ENCODE measurements around the gene LRRC8D.

LRRC8D gene

DNA sequence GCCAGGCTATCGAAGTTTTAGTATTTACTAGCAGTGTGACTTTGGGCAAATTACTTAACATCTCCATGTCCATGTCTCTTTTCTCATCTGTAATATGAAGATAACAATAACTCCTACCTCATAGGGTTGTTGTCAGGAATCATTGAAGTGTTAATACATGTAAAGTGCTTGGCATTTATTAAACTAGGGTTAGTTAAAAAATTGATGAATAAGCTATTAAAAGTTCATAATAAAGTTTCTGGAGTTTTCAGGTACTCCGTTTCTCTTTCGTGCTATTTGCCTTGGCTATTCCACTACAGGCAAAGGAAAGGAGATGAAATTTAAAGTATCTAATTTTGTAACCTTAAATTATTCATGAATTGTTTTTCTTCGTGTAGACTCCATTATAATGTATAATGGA, 16.7 kb downstream of the LRRC8D start (continued):
- TF ChIP-seq, protein P1, sequence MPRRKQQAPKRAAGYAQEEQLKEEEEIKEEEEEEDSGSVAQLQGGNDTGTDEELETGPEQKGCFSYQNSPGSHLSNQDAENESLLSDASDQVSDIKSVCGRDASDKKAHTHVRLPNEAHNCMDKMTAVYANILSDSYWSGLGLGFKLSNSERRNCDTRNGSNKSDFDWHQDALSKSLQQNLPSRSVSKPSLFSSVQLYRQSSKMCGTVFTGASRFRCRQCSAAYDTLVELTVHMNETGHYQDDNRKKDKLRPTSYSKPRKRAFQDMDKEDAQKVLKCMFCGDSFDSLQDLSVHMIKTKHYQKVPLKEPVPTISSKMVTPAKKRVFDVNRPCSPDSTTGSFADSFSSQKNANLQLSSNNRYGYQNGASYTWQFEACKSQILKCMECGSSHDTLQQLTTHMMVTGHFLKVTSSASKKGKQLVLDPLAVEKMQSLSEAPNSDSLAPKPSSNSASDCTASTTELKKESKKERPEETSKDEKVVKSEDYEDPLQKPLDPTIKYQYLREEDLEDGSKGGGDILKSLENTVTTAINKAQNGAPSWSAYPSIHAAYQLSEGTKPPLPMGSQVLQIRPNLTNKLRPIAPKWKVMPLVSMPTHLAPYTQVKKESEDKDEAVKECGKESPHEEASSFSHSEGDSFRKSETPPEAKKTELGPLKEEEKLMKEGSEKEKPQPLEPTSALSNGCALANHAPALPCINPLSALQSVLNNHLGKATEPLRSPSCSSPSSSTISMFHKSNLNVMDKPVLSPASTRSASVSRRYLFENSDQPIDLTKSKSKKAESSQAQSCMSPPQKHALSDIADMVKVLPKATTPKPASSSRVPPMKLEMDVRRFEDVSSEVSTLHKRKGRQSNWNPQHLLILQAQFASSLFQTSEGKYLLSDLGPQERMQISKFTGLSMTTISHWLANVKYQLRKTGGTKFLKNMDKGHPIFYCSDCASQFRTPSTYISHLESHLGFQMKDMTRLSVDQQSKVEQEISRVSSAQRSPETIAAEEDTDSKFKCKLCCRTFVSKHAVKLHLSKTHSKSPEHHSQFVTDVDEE (CRISPR knock-in tag; IDR thresholded peaks at IDR 0.05) = no peak
- no peak for TF ChIP-seq ZNF8 (CRISPR knock-in tag; IDR thresholded peaks at IDR 0.05)
- no peak for TF ChIP-seq ESRRG (CRISPR knock-in tag; IDR thresholded peaks at IDR 0.05)
- no peak for TF ChIP-seq ZFP30 (CRISPR knock-in tag; IDR thresholded peaks at IDR 0.05)
- no peak for TF ChIP-seq PPARA (CRISPR knock-in tag; IDR thresholded peaks at IDR 0.05; ENCODE audit: borderline replicate concordance)
- no peak for TF ChIP-seq ZFP3 (CRISPR knock-in tag; IDR thresholded peaks at IDR 0.05)
- no peak for TF ChIP-seq CSDC2 (CRISPR knock-in tag; IDR thresholded peaks at IDR 0.05)

DNA sequence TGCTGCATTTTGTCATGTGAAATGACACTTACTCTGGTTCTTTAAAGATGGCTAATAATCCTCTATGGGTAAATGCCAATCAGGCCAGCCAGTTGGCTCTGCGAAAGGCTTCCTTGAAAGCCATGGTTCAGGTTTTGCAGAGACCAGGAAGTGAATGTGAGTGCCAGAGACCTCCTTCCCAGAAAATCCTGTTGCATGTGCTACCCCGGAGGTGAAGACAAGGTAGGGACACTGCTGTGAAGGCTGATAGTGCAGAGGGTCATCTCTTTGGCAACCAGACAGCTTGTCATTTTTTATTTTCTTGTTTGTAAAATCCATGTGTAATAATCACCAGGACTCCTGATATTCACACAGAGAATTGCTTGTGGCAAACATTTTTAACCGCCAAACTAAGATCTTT, 18.7 kb downstream of the LRRC8D start:
- TF ChIP-seq BACH2 (CRISPR knock-in tag; IDR thresholded peaks at IDR 0.05; ENCODE audit: borderline replicate concordance) (no peak), ARNTL (CRISPR knock-in tag; IDR thresholded peaks at IDR 0.05; ENCODE audit: borderline replicate concordance, low read depth) (no peak), ZC3H10 (CRISPR knock-in tag; IDR thresholded peaks at IDR 0.05) (no peak), ZNF8 (CRISPR knock-in tag; IDR thresholded peaks at IDR 0.05) (no peak), RARB (CRISPR knock-in tag; IDR thresholded peaks at IDR 0.05) (no peak), TCF4 (CRISPR knock-in tag; IDR thresholded peaks at IDR 0.05; ENCODE audit: borderline replicate concordance) (no peak), CSDC2 (CRISPR knock-in tag; IDR thresholded peaks at IDR 0.05) (no peak), TOX (CRISPR knock-in tag; IDR thresholded peaks at IDR 0.05; ENCODE audit: borderline replicate concordance) (no peak), ZFP30 (CRISPR knock-in tag; IDR thresholded peaks at IDR 0.05) (no peak), ISL1 (CRISPR knock-in tag; IDR thresholded peaks at IDR 0.05) (no peak)
- TF ChIP-seq, protein P2, sequence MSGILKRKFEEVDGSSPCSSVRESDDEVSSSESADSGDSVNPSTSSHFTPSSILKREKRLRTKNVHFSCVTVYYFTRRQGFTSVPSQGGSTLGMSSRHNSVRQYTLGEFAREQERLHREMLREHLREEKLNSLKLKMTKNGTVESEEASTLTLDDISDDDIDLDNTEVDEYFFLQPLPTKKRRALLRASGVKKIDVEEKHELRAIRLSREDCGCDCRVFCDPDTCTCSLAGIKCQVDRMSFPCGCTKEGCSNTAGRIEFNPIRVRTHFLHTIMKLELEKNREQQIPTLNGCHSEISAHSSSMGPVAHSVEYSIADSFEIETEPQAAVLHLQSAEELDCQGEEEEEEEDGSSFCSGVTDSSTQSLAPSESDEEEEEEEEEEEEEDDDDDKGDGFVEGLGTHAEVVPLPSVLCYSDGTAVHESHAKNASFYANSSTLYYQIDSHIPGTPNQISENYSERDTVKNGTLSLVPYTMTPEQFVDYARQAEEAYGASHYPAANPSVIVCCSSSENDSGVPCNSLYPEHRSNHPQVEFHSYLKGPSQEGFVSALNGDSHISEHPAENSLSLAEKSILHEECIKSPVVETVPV (CRISPR knock-in tag; IDR thresholded peaks at IDR 0.05) = no peak
- TF ChIP-seq, protein P3, sequence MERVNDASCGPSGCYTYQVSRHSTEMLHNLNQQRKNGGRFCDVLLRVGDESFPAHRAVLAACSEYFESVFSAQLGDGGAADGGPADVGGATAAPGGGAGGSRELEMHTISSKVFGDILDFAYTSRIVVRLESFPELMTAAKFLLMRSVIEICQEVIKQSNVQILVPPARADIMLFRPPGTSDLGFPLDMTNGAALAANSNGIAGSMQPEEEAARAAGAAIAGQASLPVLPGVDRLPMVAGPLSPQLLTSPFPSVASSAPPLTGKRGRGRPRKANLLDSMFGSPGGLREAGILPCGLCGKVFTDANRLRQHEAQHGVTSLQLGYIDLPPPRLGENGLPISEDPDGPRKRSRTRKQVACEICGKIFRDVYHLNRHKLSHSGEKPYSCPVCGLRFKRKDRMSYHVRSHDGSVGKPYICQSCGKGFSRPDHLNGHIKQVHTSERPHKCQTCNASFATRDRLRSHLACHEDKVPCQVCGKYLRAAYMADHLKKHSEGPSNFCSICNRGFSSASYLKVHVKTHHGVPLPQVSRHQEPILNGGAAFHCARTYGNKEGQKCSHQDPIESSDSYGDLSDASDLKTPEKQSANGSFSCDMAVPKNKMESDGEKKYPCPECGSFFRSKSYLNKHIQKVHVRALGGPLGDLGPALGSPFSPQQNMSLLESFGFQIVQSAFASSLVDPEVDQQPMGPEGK (CRISPR knock-in tag; IDR thresholded peaks at IDR 0.05; ENCODE audit: borderline replicate concordance) = no peak
- no peak for ATAC-seq

DNA sequence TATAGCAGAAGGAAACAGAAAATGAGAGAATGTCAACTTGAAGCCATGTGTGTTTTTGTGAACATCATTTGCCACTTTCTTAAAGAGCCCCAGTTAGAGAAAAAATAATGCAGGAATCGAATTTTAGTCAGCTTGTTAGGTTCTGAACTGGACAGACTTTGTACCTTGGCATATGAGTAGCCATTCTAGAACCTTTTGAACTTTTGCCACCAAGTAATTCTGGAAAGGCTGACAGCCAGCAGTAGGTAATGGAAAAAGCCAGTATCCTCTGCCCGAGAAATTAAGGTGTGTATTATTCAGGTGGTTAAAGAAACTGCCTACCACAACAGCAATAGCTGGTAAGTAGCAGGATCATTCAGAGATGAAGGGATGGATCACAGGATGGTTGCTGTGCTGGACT, 20.7 kb downstream of the LRRC8D start:
- TF ChIP-seq OSR1 (CRISPR knock-in tag; IDR thresholded peaks at IDR 0.05) = no peak
- no peak for TF ChIP-seq RARB (CRISPR knock-in tag; IDR thresholded peaks at IDR 0.05)
- TF ChIP-seq CSDC2 (CRISPR knock-in tag; IDR thresholded peaks at IDR 0.05) = no peak
- TF ChIP-seq ESRRG (CRISPR knock-in tag; IDR thresholded peaks at IDR 0.05) = no peak
- TF ChIP-seq, protein P4, sequence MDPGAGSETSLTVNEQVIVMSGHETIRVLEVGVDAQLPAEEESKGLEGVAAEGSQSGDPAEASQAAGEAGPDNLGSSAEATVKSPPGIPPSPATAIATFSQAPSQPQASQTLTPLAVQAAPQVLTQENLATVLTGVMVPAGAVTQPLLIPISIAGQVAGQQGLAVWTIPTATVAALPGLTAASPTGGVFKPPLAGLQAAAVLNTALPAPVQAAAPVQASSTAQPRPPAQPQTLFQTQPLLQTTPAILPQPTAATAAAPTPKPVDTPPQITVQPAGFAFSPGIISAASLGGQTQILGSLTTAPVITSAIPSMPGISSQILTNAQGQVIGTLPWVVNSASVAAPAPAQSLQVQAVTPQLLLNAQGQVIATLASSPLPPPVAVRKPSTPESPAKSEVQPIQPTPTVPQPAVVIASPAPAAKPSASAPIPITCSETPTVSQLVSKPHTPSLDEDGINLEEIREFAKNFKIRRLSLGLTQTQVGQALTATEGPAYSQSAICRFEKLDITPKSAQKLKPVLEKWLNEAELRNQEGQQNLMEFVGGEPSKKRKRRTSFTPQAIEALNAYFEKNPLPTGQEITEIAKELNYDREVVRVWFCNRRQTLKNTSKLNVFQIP (CRISPR knock-in tag; IDR thresholded peaks at IDR 0.05; ENCODE audit: borderline replicate concordance, low read depth) = no peak
- no peak for TF ChIP-seq ISL1 (CRISPR knock-in tag; IDR thresholded peaks at IDR 0.05)
- no peak for TF ChIP-seq PPARA (CRISPR knock-in tag; IDR thresholded peaks at IDR 0.05; ENCODE audit: borderline replicate concordance)
- no peak for ATAC-seq

DNA sequence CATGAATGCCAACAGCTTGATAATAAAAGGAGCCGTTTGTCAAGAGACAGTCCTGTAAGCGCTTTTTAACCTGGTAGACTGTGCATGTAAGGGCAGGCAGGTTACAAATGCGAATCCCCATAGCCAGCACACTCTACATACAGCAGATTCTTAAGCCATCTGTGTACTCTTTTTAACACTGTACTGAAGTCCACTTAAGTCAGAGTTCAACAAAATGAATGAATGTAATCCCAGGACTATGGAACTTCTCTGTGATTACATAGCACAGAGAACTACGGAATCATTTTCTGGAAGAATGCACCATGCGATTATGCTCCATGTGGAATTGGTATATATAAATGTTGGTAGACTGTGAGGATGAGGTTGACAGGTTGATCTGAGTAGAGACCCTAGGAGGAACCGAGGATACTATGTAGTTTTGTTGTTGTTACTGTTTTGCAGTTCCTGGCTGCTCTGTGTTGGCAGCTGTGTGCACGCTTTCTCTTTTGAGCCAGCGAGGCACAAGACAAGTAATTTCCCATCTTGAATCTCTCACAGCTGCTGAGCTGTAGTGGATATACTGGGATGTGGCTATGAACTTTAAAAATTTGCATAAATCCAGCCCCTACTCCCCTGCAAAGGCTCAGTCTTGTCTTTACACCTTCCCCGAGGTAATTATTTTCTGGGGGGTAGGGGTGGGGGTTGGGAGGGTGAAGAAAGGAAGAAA, 21.9 kb downstream of the LRRC8D start:
- peak; percentile 62 for ATAC-seq
- TF ChIP-seq, protein P5, sequence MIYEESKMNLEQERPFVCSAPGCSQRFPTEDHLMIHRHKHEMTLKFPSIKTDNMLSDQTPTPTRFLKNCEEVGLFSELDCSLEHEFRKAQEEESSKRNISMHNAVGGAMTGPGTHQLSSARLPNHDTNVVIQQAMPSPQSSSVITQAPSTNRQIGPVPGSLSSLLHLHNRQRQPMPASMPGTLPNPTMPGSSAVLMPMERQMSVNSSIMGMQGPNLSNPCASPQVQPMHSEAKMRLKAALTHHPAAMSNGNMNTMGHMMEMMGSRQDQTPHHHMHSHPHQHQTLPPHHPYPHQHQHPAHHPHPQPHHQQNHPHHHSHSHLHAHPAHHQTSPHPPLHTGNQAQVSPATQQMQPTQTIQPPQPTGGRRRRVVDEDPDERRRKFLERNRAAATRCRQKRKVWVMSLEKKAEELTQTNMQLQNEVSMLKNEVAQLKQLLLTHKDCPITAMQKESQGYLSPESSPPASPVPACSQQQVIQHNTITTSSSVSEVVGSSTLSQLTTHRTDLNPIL (CRISPR knock-in tag; IDR thresholded peaks at IDR 0.05; ENCODE audit: low read depth) = no peak
- no peak for TF ChIP-seq ARNTL (CRISPR knock-in tag; IDR thresholded peaks at IDR 0.05; ENCODE audit: borderline replicate concordance, low read depth)
- TF ChIP-seq, protein P2 (CRISPR knock-in tag; IDR thresholded peaks at IDR 0.05) = no peak
- TF ChIP-seq OSR1 (CRISPR knock-in tag; IDR thresholded peaks at IDR 0.05) = no peak
- no peak for TF ChIP-seq TOX (CRISPR knock-in tag; IDR thresholded peaks at IDR 0.05; ENCODE audit: borderline replicate concordance)
- TF ChIP-seq ZNF70 (CRISPR knock-in tag; IDR thresholded peaks at IDR 0.05) = no peak
- TF ChIP-seq SNAI2 (CRISPR knock-in tag; IDR thresholded peaks at IDR 0.05) = no peak
- no peak for TF ChIP-seq TCF4 (CRISPR knock-in tag; IDR thresholded peaks at IDR 0.05; ENCODE audit: borderline replicate concordance)
- TF ChIP-seq, protein P3 (CRISPR knock-in tag; IDR thresholded peaks at IDR 0.05; ENCODE audit: borderline replicate concordance) = no peak
- TF ChIP-seq ZNF565 (CRISPR knock-in tag; conservative IDR thresholded peaks at IDR 0.05; ENCODE audit: low read depth) = no peak
- no peak for TF ChIP-seq ZNF8 (CRISPR knock-in tag; IDR thresholded peaks at IDR 0.05)
- TF ChIP-seq ESRRG (CRISPR knock-in tag; IDR thresholded peaks at IDR 0.05) = no peak
- no peak for TF ChIP-seq PPARA (CRISPR knock-in tag; IDR thresholded peaks at IDR 0.05; ENCODE audit: borderline replicate concordance)

Data from SK-N-SH treated with all-trans-retinoic acid at 6 μM for 48 hours (cell line).